Endodermal cell (in vitro differentiated cells): ENCODE measurements around the gene EPN2. TPM values are rescaled to one million over a fixed set of nuclear protein-coding genes. Genes with fewer than 3 reads are reported as not detected.

Source experiments
- DNase-seq: peaks from one replicate; pipeline ENCODE4 v3.0.0-alpha.2; 2017
- H3K27ac ChIP-seq: 2 replicates; pipeline ENCODE4 v1.5.1; 2013; ENCODE audit warnings: mild to moderate bottlenecking, low read depth, low read length, moderate library complexity
- H3K27me3 ChIP-seq: 2 replicates; pipeline ENCODE4 v1.6.1; 2013; ENCODE audit warnings: mild to moderate bottlenecking, low read length, moderate library complexity; ENCODE audit not compliant: insufficient read depth, control insufficient read depth, poor library complexity, severe bottlenecking
- H3K36me3 ChIP-seq: 2 replicates; pipeline ENCODE4 v1.7.0; 2013; ENCODE audit warnings: mild to moderate bottlenecking, low read length, moderate library complexity; ENCODE audit not compliant: control insufficient read depth, insufficient read depth
- H3K4me1 ChIP-seq: one replicate; pipeline ENCODE4 v1.7.0; 2013; ENCODE audit warnings: low read length; ENCODE audit not compliant: control insufficient read depth, insufficient read depth
- H3K4me3 ChIP-seq: 2 replicates; pipeline ENCODE4 v1.5.1; 2013; ENCODE audit warnings: mild to moderate bottlenecking, low read length, moderate library complexity
- H3K9ac ChIP-seq: 2 replicates; pipeline ENCODE4 v1.6.1; 2013; ENCODE audit warnings: mild to moderate bottlenecking, low read length, moderate library complexity; ENCODE audit not compliant: poor library complexity, severe bottlenecking; ENCODE audit errors: extremely low read depth
- H3K9me3 ChIP-seq: 2 replicates; pipeline ENCODE4 v1.6.1; 2013; ENCODE audit warnings: mild to moderate bottlenecking, low read length, moderate library complexity; ENCODE audit not compliant: control insufficient read depth
- H3K27ac Mint-ChIP-seq: 2 replicates; pipeline ENCODE4 v1.8.0; 2020; ENCODE audit warnings: mixed read lengths
- H3K27me3 Mint-ChIP-seq: 2 replicates; pipeline ENCODE4 v1.8.0; 2021; ENCODE audit warnings: mild to moderate bottlenecking, mixed read lengths; ENCODE audit not compliant: insufficient read depth
- H3K36me3 Mint-ChIP-seq: 2 replicates; pipeline ENCODE4 v1.8.0; 2020; ENCODE audit warnings: low read depth, mixed read lengths
- H3K4me1 Mint-ChIP-seq: 2 replicates; pipeline ENCODE4 v1.8.0; 2020; ENCODE audit warnings: mixed read lengths
- H3K4me3 Mint-ChIP-seq: 2 replicates; pipeline ENCODE4 v1.8.0; 2020; ENCODE audit warnings: mild to moderate bottlenecking, moderate library complexity, mixed read lengths
- H3K9me3 Mint-ChIP-seq: 2 replicates; pipeline ENCODE4 v1.8.0; 2020; ENCODE audit warnings: mild to moderate bottlenecking, mixed read lengths
- CTCF ChIP-seq: fragments of 200-600 bp; sonication (generic); conservative IDR thresholded peaks from 2 replicates; pipeline ENCODE4 v1.5.0; 2021; ENCODE audit warnings: antibody characterized with exemption, mild to moderate bottlenecking
- WGBS, 2 experiments: methylation state at CpG; one replicate each; pipeline versions ENCODE4 v1.1.5 to v1.1.7; 2013; ENCODE audit warnings: missing lambda C conversion rate in 2 of 2, mixed read lengths in 1 of 2; ENCODE audit not compliant: insufficient coverage in 1 of 2, insufficient read length in 1 of 2; 5-methylcytosine and 5-hydroxymethylcytosine counted together
- total RNA-seq, 2 donors: library from RNA; stranded (reverse); fragmentation: NEBNext Ultra II Directional in 1 of 2; extraction: Animal tissue kit (Norgen Biotek cat#: 25700) in 1 of 2; gene quantifications; 2 replicates in 1 of 2; 3 replicates in 1 of 2; pipeline ENCODE4 v1.2.1, GENCODE V29; 2021

The EPN2 gene
- total RNA-seq, 2 donors from 2014 or later: 46.0 to 50.9 TPM

- Histone ChIP-seq H3K9ac (no peak overlapping the region), H3K4me3 (no peak overlapping the region), H3K9me3 (peaks cover 10% of the 10 kb centered on the region), H3K4me1 (peaks cover 11% of the 10 kb centered on the region), H3K27me3 (no peaks in the 10 kb centered on the region), H3K36me3 (peaks cover 8% of the 10 kb centered on the region), H3K27ac (no peak overlapping the region)
- H3K27me3 Mint-ChIP-seq: no peaks in the 10 kb centered on the region
- WGBS, 2 experiments: 88 to 94% methylated on average over 4 to 7 of the region's 7 CpGs
- peaks cover 21% of the 10 kb centered on the region for H3K4me1 Mint-ChIP-seq
- H3K27ac Mint-ChIP-seq: peak overlapping the region; percentile 15
- TF ChIP-seq CTCF: no peak
- peaks cover 6% of the 10 kb centered on the region for H3K9me3 Mint-ChIP-seq
- DNase-seq: no peak
- H3K36me3 Mint-ChIP-seq: peaks cover 21% of the 10 kb centered on the region
- H3K4me3 Mint-ChIP-seq: no peak overlapping the region
These were observed 11.9 kb downstream of the EPN2 start for GRCh38 chr17:19248928-19249574.

- peaks cover 7% of the 10 kb centered on the region for H3K36me3 ChIP-seq
- no peak overlapping the region for H3K4me3 ChIP-seq
- WGBS, 2 experiments: 91 to 92% methylated on average over 6 to 7 of the region's 7 CpGs
- Mint-ChIP-seq H3K4me1 (peaks cover 23% of the 10 kb centered on the region), H3K4me3 (no peak overlapping the region), H3K27ac (peak overlapping the region; percentile 15), H3K27me3 (no peaks in the 10 kb centered on the region), H3K36me3 (peaks cover 18% of the 10 kb centered on the region), H3K9me3 (peaks cover 6% of the 10 kb centered on the region)
- no peak overlapping the region for H3K27ac ChIP-seq
- no peak for DNase-seq
- H3K9ac ChIP-seq: no peak overlapping the region
- H3K27me3 ChIP-seq: no peaks in the 10 kb centered on the region
- TF ChIP-seq CTCF: no peak
- peaks cover 11% of the 10 kb centered on the region for H3K4me1 ChIP-seq
- peaks cover 10% of the 10 kb centered on the region for H3K9me3 ChIP-seq
These were observed 12.5 kb downstream of the EPN2 start for GRCh38 chr17:19249681-19250080.

GRCh38 chr17:19250421-19251173, 13.4 kb downstream of the EPN2 start:
- Mint-ChIP-seq H3K27me3 (no peaks in the 10 kb centered on the region), H3K27ac (no peak overlapping the region), H3K4me3 (no peak overlapping the region), H3K9me3 (peaks cover 6% of the 10 kb centered on the region), H3K36me3 (peaks cover 13% of the 10 kb centered on the region), H3K4me1 (peaks cover 28% of the 10 kb centered on the region)
- H3K4me1 ChIP-seq: peaks cover 11% of the 10 kb centered on the region
- DNase-seq: no peak
- no peak overlapping the region for H3K27ac ChIP-seq
- no peak for TF ChIP-seq CTCF
- H3K4me3 ChIP-seq: no peak overlapping the region
- 88 to 100% methylated on average over 4 of the region's 4 CpGs for WGBS, 2 experiments
- peaks cover 4% of the 10 kb centered on the region for H3K36me3 ChIP-seq
- peaks cover 10% of the 10 kb centered on the region for H3K9me3 ChIP-seq
- H3K9ac ChIP-seq: no peak overlapping the region
- no peaks in the 10 kb centered on the region for H3K27me3 ChIP-seq
